Parathyroid adenoma (tissue), 2 donors: Measurements from ENCODE around the gene GRM1.
"Not testable (repeated sequence)": the region's sequence is repeated elsewhere in the genome, so short reads cannot be mapped to it uniquely, and the experiment has no call there.

Experiments
- H2AFZ ChIP-seq: fragments of 300-600 bp; sonication (generic); one replicate; pipeline ENCODE4 v1.7.0; 2017; ENCODE audit warnings: antibody characterized with exemption, mild to moderate bottlenecking
- H3K27ac ChIP-seq: fragments of 300-600 bp; sonication (generic); one replicate; pipeline ENCODE4 v1.7.0; 2017
- H3K27me3 ChIP-seq: fragments of 300-600 bp; sonication (generic); one replicate; pipeline ENCODE4 v1.7.0; 2017; ENCODE audit warnings: low read length; ENCODE audit not compliant: control insufficient read depth, insufficient read depth
- H3K36me3 ChIP-seq: fragments of 300-600 bp; sonication (generic); one replicate; pipeline ENCODE4 v1.7.0; 2017; ENCODE audit warnings: low read length; ENCODE audit not compliant: control insufficient read depth, insufficient read depth
- H3K4me1 ChIP-seq: fragments of 300-600 bp; sonication (generic); one replicate; pipeline ENCODE4 v1.7.0; 2017; ENCODE audit warnings: control low read depth
- H3K4me2 ChIP-seq: fragments of 300-600 bp; sonication (generic); one replicate; pipeline ENCODE4 v1.7.0; 2017; ENCODE audit warnings: low read length
- H3K4me3 ChIP-seq: fragments of 300-600 bp; sonication (generic); one replicate; pipeline ENCODE4 v1.7.0; 2017; ENCODE audit warnings: low read depth, low read length
- H3K79me2 ChIP-seq: fragments of 300-600 bp; sonication (generic); one replicate; pipeline ENCODE4 v1.7.0; 2017; ENCODE audit warnings: control low read depth
- H3K9ac ChIP-seq: fragments of 300-600 bp; sonication (generic); one replicate; pipeline ENCODE4 v1.7.0; 2017; ENCODE audit warnings: mild to moderate bottlenecking
- H3K9me3 ChIP-seq: fragments of 300-600 bp; sonication (generic); one replicate; pipeline ENCODE4 v1.7.0; 2017; ENCODE audit warnings: low read length; ENCODE audit not compliant: control insufficient read depth
- TF ChIP-seq, protein P1 (sequence below): fragments of 300-600 bp; sonication (generic); IDR thresholded peaks from one replicate; pipeline ENCODE4 v1.7.0; 2017; ENCODE audit warnings: antibody characterized with exemption, mild to moderate bottlenecking
- donor health status: primary hyperparathyroidism.

Gene GRM1

DNA sequence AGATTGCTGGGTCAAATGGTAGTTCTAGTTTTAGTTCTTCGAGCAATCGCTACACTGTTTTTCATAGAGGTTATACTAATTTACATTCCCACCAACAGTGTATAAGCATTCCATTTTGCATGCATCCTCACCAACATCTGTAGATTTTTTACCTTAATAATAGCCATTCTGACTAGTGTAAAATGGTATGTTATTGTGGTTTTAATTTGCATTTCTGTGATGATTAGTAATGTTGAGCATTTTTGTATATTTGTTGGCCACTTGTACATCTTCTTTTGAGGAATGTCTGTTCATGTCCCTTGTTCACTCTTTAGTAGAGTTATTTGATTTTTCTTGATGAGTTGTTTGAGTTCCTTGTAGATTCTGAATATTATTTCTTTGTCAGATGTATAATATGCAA, 236.2 kb downstream of the GRM1 start:
- Histone ChIP-seq H2AFZ (no peak overlapping the region), H3K4me1 (no peaks in the 10 kb centered on the region), H3K36me3 (no peaks in the 10 kb centered on the region), H3K9me3 (no peaks in the 10 kb centered on the region), H3K27me3 (no peaks in the 10 kb centered on the region), H3K27ac (no peak overlapping the region), H3K4me2 (no peak overlapping the region), H3K9ac (no peak overlapping the region), H3K4me3 (no peak overlapping the region), H3K79me2 (no peaks in the 10 kb centered on the region)
- TF ChIP-seq, protein P1, sequence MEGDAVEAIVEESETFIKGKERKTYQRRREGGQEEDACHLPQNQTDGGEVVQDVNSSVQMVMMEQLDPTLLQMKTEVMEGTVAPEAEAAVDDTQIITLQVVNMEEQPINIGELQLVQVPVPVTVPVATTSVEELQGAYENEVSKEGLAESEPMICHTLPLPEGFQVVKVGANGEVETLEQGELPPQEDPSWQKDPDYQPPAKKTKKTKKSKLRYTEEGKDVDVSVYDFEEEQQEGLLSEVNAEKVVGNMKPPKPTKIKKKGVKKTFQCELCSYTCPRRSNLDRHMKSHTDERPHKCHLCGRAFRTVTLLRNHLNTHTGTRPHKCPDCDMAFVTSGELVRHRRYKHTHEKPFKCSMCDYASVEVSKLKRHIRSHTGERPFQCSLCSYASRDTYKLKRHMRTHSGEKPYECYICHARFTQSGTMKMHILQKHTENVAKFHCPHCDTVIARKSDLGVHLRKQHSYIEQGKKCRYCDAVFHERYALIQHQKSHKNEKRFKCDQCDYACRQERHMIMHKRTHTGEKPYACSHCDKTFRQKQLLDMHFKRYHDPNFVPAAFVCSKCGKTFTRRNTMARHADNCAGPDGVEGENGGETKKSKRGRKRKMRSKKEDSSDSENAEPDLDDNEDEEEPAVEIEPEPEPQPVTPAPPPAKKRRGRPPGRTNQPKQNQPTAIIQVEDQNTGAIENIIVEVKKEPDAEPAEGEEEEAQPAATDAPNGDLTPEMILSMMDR = no peak

GRCh38 chr6:146267447-146267846, 238.6 kb downstream of the GRM1 start:
- Histone ChIP-seq H3K79me2 (no peaks in the 10 kb centered on the region), H3K9ac (no peak overlapping the region), H3K4me2 (no peak overlapping the region)

GRCh38 chr6:146267946-146268345, 239.1 kb downstream of the GRM1 start:
- Histone ChIP-seq H3K4me1 (no peaks in the 10 kb centered on the region), H3K36me3 (no peaks in the 10 kb centered on the region), H3K27ac (no peak overlapping the region), H3K9ac (no peak overlapping the region), H3K79me2 (no peaks in the 10 kb centered on the region), H3K4me2 (no peak overlapping the region), H3K27me3 (no peaks in the 10 kb centered on the region), H3K4me3 (no peak overlapping the region), H3K9me3 (no peaks in the 10 kb centered on the region), H2AFZ (no peak overlapping the region)
- TF ChIP-seq, protein P1 = no peak

More at GRCh38 chr6:146267447-146267846, 238.6 kb downstream of the GRM1 start:
- Histone ChIP-seq H3K36me3 (no peaks in the 10 kb centered on the region), H3K27me3 (no peaks in the 10 kb centered on the region), H3K27ac (no peak overlapping the region), H3K4me1 (no peaks in the 10 kb centered on the region), H3K4me3 (no peak overlapping the region), H3K9me3 (no peaks in the 10 kb centered on the region), H2AFZ (no peak overlapping the region)
- TF ChIP-seq, protein P1 = no peak

- Histone ChIP-seq H3K36me3 (no peaks in the 10 kb centered on the region), H3K27ac (no peak overlapping the region), H3K4me1 (no peaks in the 10 kb centered on the region), H3K4me2 (no peak overlapping the region), H3K9me3 (no peaks in the 10 kb centered on the region), H3K27me3 (no peaks in the 10 kb centered on the region), H3K4me3 (no peak overlapping the region), H2AFZ (no peak overlapping the region), H3K79me2 (no peaks in the 10 kb centered on the region), H3K9ac (no peak overlapping the region)
- TF ChIP-seq, protein P1 = no peak
These were observed 240.6 kb downstream of the GRM1 start for GRCh38 chr6:146269482-146269881.

DNA sequence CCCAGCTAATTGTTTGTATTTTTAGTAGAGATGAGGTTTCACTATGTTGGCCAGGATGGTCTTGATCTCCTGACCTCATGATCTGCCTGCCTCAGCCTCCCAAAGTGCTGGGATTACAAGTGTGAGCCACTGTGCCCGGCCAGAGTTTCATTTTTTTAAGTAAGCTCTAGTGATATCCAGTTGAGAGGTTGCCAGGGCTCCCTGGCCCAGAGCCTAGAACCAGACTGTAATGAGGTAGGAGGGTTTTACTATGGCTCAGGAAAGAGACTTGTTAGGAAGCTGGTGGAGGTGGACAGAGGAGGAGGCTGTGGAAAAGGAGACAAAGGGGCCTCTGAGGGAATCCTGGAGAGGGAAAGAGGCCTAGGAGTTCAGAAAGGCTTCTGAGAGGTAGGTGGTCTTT, 242.3 kb downstream of the GRM1 start:
- H3K4me3 ChIP-seq, H3K4me1 ChIP-seq, H3K4me2 ChIP-seq, H3K27me3 ChIP-seq, H3K9ac ChIP-seq, H3K9me3 ChIP-seq, H3K27ac ChIP-seq, H3K36me3 ChIP-seq, H3K79me2 ChIP-seq: not testable (repeated sequence)
- H2AFZ ChIP-seq = peak overlapping the region; percentile 63
